ENCODE data around the gene RYR2. TPM values are rescaled to one million over a fixed set of nuclear protein-coding genes. Genes with fewer than 3 reads are reported as not detected.

The RYR2 gene
- polyA plus RNA-seq, 3 donors: 1.2 to 2.0 (median 1.3) TPM

- DNase-seq: no peak
Measured at GRCh38 chr1:237031480-237031879, 10.5 kb upstream of the RYR2 start.

GRCh38 chr1:237032029-237032428 is 10.0 kb upstream of the RYR2 start:
- DNase-seq: no peak

- DNase-seq: no peak
Measured at GRCh38 chr1:237033061-237033460, 8.9 kb upstream of the RYR2 start.

- no peak for DNase-seq
Measured at GRCh38 chr1:237033804-237034203, 8.2 kb upstream of the RYR2 start.

- no peak for DNase-seq
Measured at GRCh38 chr1:237035759-237036158, 6.2 kb upstream of the RYR2 start.

- no peak for DNase-seq
Measured at GRCh38 chr1:237038211-237038610, 3.8 kb upstream of the RYR2 start.

- no peak for DNase-seq
Measured at GRCh38 chr1:237040823-237041222, 1.2 kb upstream of the RYR2 start.

GRCh38 chr1:237041461-237041794 is 556 bp upstream of the RYR2 start:
- DNase-seq: no peak

GRCh38 chr1:237042526-237042891 is 525 bp downstream of the RYR2 start:
- no peak for DNase-seq

- no peak for DNase-seq
Measured at GRCh38 chr1:237042892-237043576, 1.1 kb downstream of the RYR2 start.

- DNase-seq: no peak
Measured at GRCh38 chr1:237043846-237044636, 2.1 kb downstream of the RYR2 start.

GRCh38 chr1:237045278-237046016 is 3.5 kb downstream of the RYR2 start:
- DNase-seq: no peak

- no peak for DNase-seq
Measured at GRCh38 chr1:237048803-237049202, 6.8 kb downstream of the RYR2 start.

- no peak for DNase-seq
Measured at GRCh38 chr1:237050185-237050584, 8.2 kb downstream of the RYR2 start.

GRCh38 chr1:237050915-237051314 is 8.9 kb downstream of the RYR2 start:
- DNase-seq: no peak

GRCh38 chr1:237054313-237054712 is 12.3 kb downstream of the RYR2 start:
- DNase-seq: no peak

- no peak for DNase-seq
Measured at GRCh38 chr1:237058470-237058869, 16.5 kb downstream of the RYR2 start.

GRCh38 chr1:237059244-237059643 is 17.3 kb downstream of the RYR2 start:
- no peak for DNase-seq

- DNase-seq: no peak
Measured at GRCh38 chr1:237062976-237063375, 21.0 kb downstream of the RYR2 start.

GRCh38 chr1:237065903-237066302 is 23.9 kb downstream of the RYR2 start:
- no peak for DNase-seq

GRCh38 chr1:237070519-237070918 is 28.5 kb downstream of the RYR2 start:
- no peak for DNase-seq

- no peak for DNase-seq
Measured at GRCh38 chr1:237071641-237072420, 29.8 kb downstream of the RYR2 start.
